Skeletal muscle tissue (tissue), 4 donors: Measurements from ENCODE around the gene HYLS1. TPM values are rescaled to one million over a fixed set of nuclear protein-coding genes. Genes with fewer than 3 reads are reported as not detected.

Experiments
- H3K27ac ChIP-seq: one replicate; pipeline ENCODE4 v1.7.0; 2013; ENCODE audit warnings: mild to moderate bottlenecking, low read depth, low read length, inconsistent platforms
- H3K27me3 ChIP-seq, 3 donors: one replicate each; pipeline ENCODE4 v1.7.0; 2013; ENCODE audit warnings: low read length in 3 of 3; ENCODE audit not compliant: control insufficient read depth in 3 of 3, insufficient read depth in 3 of 3
- H3K36me3 ChIP-seq, 3 donors: one replicate each; pipeline ENCODE4 v1.7.0; 2013; ENCODE audit warnings: low read length in 3 of 3; ENCODE audit not compliant: control insufficient read depth in 3 of 3, insufficient read depth in 3 of 3
- H3K4me1 ChIP-seq, 3 donors: one replicate each; pipeline ENCODE4 v1.7.0; 2013; ENCODE audit warnings: low read length in 3 of 3, mild to moderate bottlenecking in 3 of 3; ENCODE audit not compliant: control insufficient read depth in 3 of 3, insufficient read depth in 3 of 3
- H3K4me3 ChIP-seq, 3 donors: one replicate each; pipeline ENCODE4 v1.7.0; 2013; ENCODE audit warnings: low read length in 3 of 3
- H3K9ac ChIP-seq, 3 donors: one replicate each; pipeline ENCODE4 v1.7.0; 2013; ENCODE audit warnings: low read length in 3 of 3, mild to moderate bottlenecking in 3 of 3, moderate library complexity in 2 of 3, low read depth in 1 of 3
- H3K9me3 ChIP-seq, 3 donors: one replicate each; pipeline ENCODE4 v1.7.0; 2013; ENCODE audit warnings: low read length in 3 of 3; ENCODE audit not compliant: control insufficient read depth in 3 of 3
- total RNA-seq: library from RNA; depleted of rRNA; stranded (reverse); fragments of >200 nt; gene quantifications from one replicate; pipeline ENCODE4 v1.2.3, GENCODE V29; 2014
- donor health status: Osteomylitis.

The HYLS1 gene
- total RNA-seq, 1 donor from 2014 or later: 5.2 TPM

- Histone ChIP-seq H3K36me3 (no peaks in the 10 kb centered on the region), H3K4me1 (no peaks in the 10 kb centered on the region), H3K9me3 (no peaks in the 10 kb centered on the region), H3K9ac (no peak overlapping the region), H3K4me3 (no peak overlapping the region), H3K27me3 (peaks cover 0 to 2% (median 0%) of the 10 kb centered on the region in 3 donors), H3K27ac (no peak overlapping the region)
These were observed 43.6 kb downstream of the HYLS1 start for GRCh38 chr11:125931116-125931515.

GRCh38 chr11:125931668-125932067, 44.2 kb downstream of the HYLS1 start:
- H3K4me3 ChIP-seq: no peak overlapping the region
- H3K27ac ChIP-seq: no peak overlapping the region
- no peak overlapping the region for H3K9ac ChIP-seq

DNA sequence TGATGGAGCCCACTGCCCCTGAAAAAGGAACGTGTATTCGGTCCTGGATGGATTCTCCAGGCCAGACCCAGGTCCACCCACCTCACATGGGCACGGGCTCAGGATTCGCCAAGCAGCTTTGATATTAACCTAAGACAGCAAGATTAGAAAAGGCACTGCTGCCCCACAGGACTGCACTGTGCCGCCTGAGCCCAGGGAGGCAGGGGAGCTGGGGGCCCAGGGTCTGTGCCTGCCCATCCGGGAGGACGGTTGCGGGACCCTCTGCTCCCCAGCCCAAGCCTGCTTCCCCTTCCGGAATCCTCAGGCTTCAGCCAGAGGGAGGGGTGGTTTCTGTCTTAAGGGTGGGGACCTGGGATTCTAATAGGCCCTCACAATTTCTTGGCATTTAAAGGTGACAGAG, 44.8 kb downstream of the HYLS1 start:
- H3K36me3 ChIP-seq: no peaks in the 10 kb centered on the region
- no peaks in the 10 kb centered on the region for H3K9me3 ChIP-seq
- peaks cover 0 to 2% (median 0%) of the 10 kb centered on the region in 3 donors for H3K27me3 ChIP-seq
- H3K27ac ChIP-seq: no peak overlapping the region
- H3K4me3 ChIP-seq: no peak overlapping the region
- no peaks in the 10 kb centered on the region for H3K4me1 ChIP-seq
- no peak overlapping the region for H3K9ac ChIP-seq

More at GRCh38 chr11:125931668-125932067, 44.2 kb downstream of the HYLS1 start:
- H3K27me3 ChIP-seq: peaks cover 0 to 2% (median 0%) of the 10 kb centered on the region in 3 donors
- no peaks in the 10 kb centered on the region for H3K9me3 ChIP-seq
- H3K36me3 ChIP-seq: no peaks in the 10 kb centered on the region
- H3K4me1 ChIP-seq: no peaks in the 10 kb centered on the region

GRCh38 chr11:125933030-125933813, 45.8 kb downstream of the HYLS1 start:
- Histone ChIP-seq H3K4me3 (no peak overlapping the region), H3K27me3 (peaks cover 0 to 2% (median 0%) of the 10 kb centered on the region in 3 donors), H3K9me3 (no peaks in the 10 kb centered on the region), H3K36me3 (no peaks in the 10 kb centered on the region), H3K4me1 (no peaks in the 10 kb centered on the region), H3K27ac (no peak overlapping the region), H3K9ac (no peak overlapping the region)

GRCh38 chr11:125934473-125934872, 47.0 kb downstream of the HYLS1 start:
- no peaks in the 10 kb centered on the region for H3K9me3 ChIP-seq
- no peak overlapping the region for H3K9ac ChIP-seq
- no peaks in the 10 kb centered on the region for H3K36me3 ChIP-seq
- H3K27ac ChIP-seq: no peak overlapping the region
- H3K4me1 ChIP-seq: no peaks in the 10 kb centered on the region
- no peak overlapping the region for H3K4me3 ChIP-seq
- peaks cover 0 to 2% (median 0%) of the 10 kb centered on the region in 3 donors for H3K27me3 ChIP-seq

GRCh38 chr11:125935056-125935455, 47.6 kb downstream of the HYLS1 start:
- Histone ChIP-seq H3K4me1 (no peaks in the 10 kb centered on the region), H3K4me3 (no peak overlapping the region), H3K9ac (no peak overlapping the region), H3K27me3 (no peaks in the 10 kb centered on the region), H3K27ac (no peak overlapping the region), H3K9me3 (no peaks in the 10 kb centered on the region), H3K36me3 (no peaks in the 10 kb centered on the region)

GRCh38 chr11:125935618-125936199, 48.2 kb downstream of the HYLS1 start:
- H3K4me1 ChIP-seq: no peaks in the 10 kb centered on the region
- no peaks in the 10 kb centered on the region for H3K27me3 ChIP-seq
- H3K9ac ChIP-seq: no peak overlapping the region
- no peaks in the 10 kb centered on the region for H3K36me3 ChIP-seq
- H3K9me3 ChIP-seq: no peaks in the 10 kb centered on the region
- no peak overlapping the region for H3K27ac ChIP-seq
- H3K4me3 ChIP-seq: no peak overlapping the region

DNA sequence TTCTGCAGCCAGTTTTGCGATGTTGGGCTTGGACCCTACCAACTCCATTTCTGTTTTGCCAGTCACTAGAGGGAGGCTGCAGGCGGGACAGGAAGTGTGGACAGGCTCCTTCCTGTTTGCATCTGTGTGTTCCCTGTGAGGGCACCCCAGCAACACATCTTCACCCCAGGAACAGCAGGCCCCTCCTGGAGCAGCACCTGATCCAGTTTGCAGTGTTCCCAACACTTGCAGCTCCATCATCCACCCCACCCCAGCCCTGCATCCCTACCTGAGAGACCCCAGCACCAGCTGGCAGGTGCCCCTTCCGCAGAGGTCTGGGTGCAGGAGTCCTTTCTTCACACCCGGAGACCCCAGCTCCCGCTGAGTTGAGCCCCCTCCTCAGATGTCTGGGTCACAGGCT, 51.0 kb downstream of the HYLS1 start:
- Histone ChIP-seq H3K4me3 (no peak overlapping the region), H3K9me3 (no peaks in the 10 kb centered on the region), H3K36me3 (no peaks in the 10 kb centered on the region), H3K27ac (no peak overlapping the region), H3K27me3 (no peaks in the 10 kb centered on the region), H3K9ac (no peak overlapping the region), H3K4me1 (peaks cover 5% of the 10 kb centered on the region in 3 donors)

DNA sequence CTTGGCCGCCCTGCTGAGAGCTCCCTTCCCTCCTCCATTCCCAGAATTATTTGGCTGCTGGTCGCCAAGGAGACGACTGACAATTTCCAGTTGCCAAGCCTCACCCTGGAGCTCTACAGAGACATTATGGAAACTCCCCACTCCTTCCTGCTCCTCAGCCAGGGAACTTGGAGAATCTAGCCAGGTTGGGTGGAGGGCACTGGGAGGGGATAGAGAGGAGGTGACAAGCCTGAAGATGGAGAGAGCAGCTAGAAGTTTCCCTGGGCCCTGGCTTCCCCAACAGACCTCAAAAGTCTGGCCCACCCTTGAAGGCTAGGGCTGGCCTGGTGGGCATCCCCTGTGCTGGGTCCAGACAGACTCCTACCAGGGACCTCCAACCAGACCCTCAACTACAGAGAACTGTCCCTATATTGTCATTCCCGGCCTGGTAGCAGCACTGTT, 51.6 kb downstream of the HYLS1 start:
- H3K27me3 ChIP-seq: no peaks in the 10 kb centered on the region
- H3K36me3 ChIP-seq: no peaks in the 10 kb centered on the region

GRCh38 chr11:125940145-125940544, 52.7 kb downstream of the HYLS1 start:
- no peak overlapping the region for H3K4me3 ChIP-seq
- H3K27me3 ChIP-seq: no peaks in the 10 kb centered on the region
- H3K9ac ChIP-seq: no peak overlapping the region
- H3K4me1 ChIP-seq: peaks cover 5 to 7% (median 5%) of the 10 kb centered on the region in 3 donors
- no peaks in the 10 kb centered on the region for H3K36me3 ChIP-seq
- H3K9me3 ChIP-seq: no peaks in the 10 kb centered on the region
- H3K27ac ChIP-seq: no peak overlapping the region

More for the DNA sequence above, 51.6 kb downstream of the HYLS1 start:
- Histone ChIP-seq H3K4me1 (peaks cover 5% of the 10 kb centered on the region in 3 donors), H3K9ac (no peak overlapping the region), H3K27ac (no peak overlapping the region), H3K4me3 (no peak overlapping the region), H3K9me3 (no peaks in the 10 kb centered on the region)
